Mononuclear cell (primary cell): ENCODE results near the gene RMP24.
"Not testable (repeated sequence)": the region's sequence is repeated elsewhere in the genome, so short reads cannot be mapped to it uniquely, and the experiment has no call there.

Experiments
- H3K27me3 ChIP-seq: 2 replicates; pipeline ENCODE4 v1.6.0; 2011; ENCODE audit warnings: low read length, control low read depth; ENCODE audit not compliant: insufficient read depth
- H3K4me1 ChIP-seq: 2 replicates; pipeline ENCODE4 v1.5.1; 2011; ENCODE audit warnings: mild to moderate bottlenecking, low read length, control low read depth; ENCODE audit not compliant: insufficient read depth
- H3K4me3 ChIP-seq: 2 replicates; pipeline ENCODE4 v1.5.1; 2011; ENCODE audit warnings: mild to moderate bottlenecking, low read length, moderate library complexity
- H3K9me3 ChIP-seq: 2 replicates; pipeline ENCODE4 v1.5.1; 2011; ENCODE audit warnings: low read depth, mild to moderate bottlenecking, control low read depth, low read length

RMP24 gene

DNA sequence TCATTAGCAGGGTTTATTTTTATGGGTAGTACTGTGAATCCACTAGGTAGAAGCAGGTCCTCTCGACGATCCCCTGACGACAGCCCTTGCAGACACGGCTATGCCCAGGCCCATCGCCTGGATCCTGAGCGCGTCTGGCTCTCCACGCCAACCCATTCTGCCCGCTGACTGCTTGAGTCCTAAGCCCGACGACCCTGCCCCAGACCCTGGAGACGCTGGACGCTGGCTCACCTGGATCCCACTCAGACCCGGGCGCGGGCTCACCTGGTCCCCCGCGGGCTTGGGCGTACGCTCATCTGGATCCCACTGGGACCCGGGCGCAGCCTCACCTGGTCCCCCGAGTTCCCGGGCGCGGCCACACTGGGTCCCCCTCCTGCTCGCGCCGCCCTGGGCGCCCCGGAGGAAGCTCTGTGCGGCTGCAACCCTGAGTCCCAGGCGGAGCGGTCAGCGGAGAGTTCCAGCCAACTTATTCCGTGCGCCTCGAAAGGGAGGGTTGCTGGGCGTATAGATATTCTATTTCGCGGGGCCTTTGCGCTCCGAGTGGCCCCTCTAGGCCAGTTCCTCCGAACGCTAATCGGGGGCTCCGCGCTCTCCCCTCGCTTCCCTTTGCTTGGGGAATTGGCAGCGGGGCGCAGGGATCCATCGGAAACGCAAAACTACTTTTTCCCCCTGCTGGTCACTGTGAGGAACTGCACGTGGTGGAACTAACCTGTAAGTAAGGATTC is 22.4 kb upstream of the RMP24 start:
- Histone ChIP-seq H3K4me1 (peaks cover 7% of the 10 kb centered on the region), H3K27me3 (peaks cover 11% of the 10 kb centered on the region), H3K9me3 (no peaks in the 10 kb centered on the region), H3K4me3 (peak overlapping the region; percentile 34)

DNA sequence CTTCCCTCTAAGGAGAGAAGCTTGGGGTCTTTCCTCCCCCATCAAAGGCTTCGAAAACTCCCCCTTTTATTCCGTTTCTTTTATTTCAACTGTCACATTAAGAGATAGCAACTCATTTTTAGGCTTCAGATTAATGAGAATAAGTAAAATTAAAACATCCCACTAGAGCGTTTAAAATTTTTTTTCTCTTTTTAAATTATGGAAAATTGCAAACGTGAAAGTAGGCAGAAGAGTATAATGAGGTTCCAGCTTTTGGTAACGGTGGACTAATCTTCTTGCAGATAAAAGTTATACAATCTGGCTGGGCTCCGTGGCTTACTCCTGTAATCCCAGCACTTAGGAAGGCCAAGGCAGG is 21.9 kb upstream of the RMP24 start:
- peaks cover 7% of the 10 kb centered on the region for H3K4me1 ChIP-seq

DNA sequence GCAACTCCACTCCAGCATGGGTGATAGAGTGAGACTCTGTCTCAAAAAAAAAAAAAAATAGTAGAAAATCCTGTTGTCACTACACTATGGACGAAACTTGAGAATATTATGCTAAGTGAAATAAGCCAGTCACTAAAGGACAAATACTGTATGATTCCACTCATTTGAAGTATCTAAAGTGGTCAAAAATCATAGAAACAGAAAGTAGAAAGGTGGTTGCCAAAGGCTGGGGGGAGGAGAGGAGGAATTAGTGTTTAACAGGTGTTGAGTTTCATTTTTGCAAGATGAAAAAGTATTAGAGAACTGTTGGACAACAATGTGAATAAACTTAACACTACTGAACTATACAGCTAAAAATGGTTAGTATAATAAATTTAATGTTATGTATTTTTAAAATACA is 18.8 kb upstream of the RMP24 start:
- Histone ChIP-seq H3K9me3 (no peaks in the 10 kb centered on the region), H3K4me1 (peaks cover 7% of the 10 kb centered on the region), H3K4me3 (no peak overlapping the region), H3K27me3 (peaks cover 11% of the 10 kb centered on the region)

More for the DNA sequence above, 21.9 kb upstream of the RMP24 start:
- H3K27me3 ChIP-seq: peaks cover 11% of the 10 kb centered on the region
- H3K9me3 ChIP-seq: no peaks in the 10 kb centered on the region
- H3K4me3 ChIP-seq: no peak overlapping the region

DNA sequence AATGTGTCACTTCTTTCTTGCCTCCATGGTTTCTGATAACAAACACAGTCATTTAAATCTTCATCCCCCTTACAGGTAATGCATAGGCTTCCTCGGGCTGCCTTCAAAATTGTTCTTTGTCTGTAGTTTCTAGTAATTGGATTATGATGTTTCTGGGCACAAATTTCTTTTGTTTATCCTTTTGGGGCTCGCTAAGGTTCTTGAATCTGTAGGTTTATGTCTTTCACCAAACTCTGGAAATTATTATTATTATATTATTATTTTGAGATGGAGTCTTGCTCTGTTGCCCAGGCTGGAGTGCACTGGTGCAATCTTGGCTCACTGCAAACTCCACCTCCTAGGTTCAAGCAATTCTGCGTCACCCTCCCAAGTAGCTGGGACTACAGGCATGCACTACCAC is 16.3 kb upstream of the RMP24 start:
- H3K4me1 ChIP-seq: no peaks in the 10 kb centered on the region
- no peaks in the 10 kb centered on the region for H3K9me3 ChIP-seq

DNA sequence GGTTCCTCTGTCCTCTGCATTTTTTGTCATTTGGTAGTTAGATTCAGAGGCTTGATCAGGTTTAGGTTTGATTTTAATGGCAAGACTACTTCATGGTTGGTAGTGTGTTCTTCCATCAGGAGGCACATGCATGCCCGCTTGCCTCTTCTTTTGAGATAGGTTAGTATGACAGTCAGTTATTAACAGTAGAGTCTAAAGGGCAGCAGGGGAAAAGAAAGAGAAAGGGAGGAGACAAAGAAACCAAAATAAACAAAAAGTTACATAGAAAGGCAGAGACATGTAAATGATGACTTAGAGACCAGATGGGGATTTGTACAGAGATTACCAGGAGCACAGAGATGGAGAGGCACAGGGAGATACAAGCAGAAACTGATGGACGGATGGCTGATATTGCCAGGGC is 10.2 kb upstream of the RMP24 start:
- no peak overlapping the region for H3K4me3 ChIP-seq
- no peaks in the 10 kb centered on the region for H3K27me3 ChIP-seq
- no peaks in the 10 kb centered on the region for H3K9me3 ChIP-seq

More for the DNA sequence above, 16.3 kb upstream of the RMP24 start:
- no peak overlapping the region for H3K4me3 ChIP-seq
- no peaks in the 10 kb centered on the region for H3K27me3 ChIP-seq

DNA sequence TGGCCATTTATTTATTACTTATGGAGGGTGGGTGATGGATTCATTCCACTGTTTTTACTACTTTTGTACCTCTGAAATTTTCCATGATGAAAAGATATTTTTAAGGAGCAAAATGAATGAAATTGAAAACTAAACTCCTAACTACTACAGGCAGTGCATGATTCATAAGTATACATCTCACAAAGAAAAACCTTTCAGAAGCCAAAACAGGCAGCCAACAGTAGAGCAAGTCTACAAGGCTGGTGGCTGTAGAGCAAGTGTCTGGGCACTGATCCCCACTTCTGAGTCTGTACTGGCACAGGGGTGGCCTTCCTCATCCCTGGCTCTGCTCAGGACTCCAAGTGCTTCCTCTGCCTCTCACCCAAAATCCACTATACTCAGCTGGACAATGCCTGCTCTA is 8.2 kb upstream of the RMP24 start:
- H3K4me3 ChIP-seq: no peak overlapping the region

More for the DNA sequence above, 10.2 kb upstream of the RMP24 start:
- no peaks in the 10 kb centered on the region for H3K4me1 ChIP-seq

DNA sequence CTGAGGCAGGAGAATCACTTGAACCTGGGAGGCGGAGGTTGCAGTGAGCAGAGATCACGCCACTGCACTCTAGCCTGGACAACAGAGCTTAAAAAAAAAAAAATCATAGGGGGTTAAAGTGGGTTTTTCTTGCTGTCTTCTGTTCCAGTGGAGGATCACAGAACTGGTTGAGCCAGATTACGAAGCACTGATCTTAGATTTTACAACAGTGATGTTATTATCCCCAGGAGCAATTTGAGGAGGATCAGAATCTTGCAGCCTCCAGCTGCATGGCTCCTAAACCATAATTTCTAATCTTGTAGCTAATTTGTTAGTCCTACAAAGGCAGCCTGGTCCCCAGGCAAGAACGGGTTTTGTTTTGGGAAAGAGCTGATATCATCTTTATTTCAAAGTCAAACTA is 4.6 kb upstream of the RMP24 start:
- not testable (repeated sequence) for H3K9me3 ChIP-seq, H3K4me3 ChIP-seq, H3K27me3 ChIP-seq
- peaks cover 22% of the 10 kb centered on the region for H3K4me1 ChIP-seq

More for the DNA sequence above, 8.2 kb upstream of the RMP24 start:
- H3K27me3 ChIP-seq: no peaks in the 10 kb centered on the region
- no peaks in the 10 kb centered on the region for H3K9me3 ChIP-seq
- H3K4me1 ChIP-seq: peaks cover 5% of the 10 kb centered on the region

DNA sequence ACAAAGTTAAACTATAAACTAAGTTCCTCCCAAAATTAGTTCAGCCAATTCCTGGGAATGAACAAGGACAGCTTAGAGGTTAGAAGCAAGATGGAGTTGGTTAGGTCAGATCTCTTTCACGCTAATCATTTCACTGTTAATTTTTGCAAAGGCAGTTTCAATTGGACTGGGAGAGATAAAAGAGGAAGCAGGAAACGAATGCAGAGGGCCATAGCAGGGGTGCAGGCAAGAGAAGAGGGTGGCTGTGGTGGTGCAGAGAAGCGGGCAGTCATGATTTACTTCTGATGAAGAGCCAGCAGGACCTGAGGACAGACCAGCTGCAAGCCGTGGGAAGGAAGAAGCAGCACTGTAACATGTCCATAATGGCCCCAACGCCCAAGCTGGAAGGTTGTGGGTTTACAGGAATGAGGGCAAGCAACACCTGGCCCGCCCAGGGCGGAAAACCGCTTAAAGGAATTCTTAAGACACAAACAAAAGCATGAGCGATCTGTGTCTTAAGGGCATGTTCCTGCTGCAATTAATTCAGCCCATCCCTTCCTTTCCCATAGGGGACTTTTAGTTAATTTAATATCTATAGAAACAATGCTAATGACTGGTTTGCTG is 4.1 kb upstream of the RMP24 start:
- Histone ChIP-seq H3K4me3 (no peak overlapping the region), H3K4me1 (peaks cover 27% of the 10 kb centered on the region), H3K27me3 (no peaks in the 10 kb centered on the region), H3K9me3 (no peaks in the 10 kb centered on the region)

DNA sequence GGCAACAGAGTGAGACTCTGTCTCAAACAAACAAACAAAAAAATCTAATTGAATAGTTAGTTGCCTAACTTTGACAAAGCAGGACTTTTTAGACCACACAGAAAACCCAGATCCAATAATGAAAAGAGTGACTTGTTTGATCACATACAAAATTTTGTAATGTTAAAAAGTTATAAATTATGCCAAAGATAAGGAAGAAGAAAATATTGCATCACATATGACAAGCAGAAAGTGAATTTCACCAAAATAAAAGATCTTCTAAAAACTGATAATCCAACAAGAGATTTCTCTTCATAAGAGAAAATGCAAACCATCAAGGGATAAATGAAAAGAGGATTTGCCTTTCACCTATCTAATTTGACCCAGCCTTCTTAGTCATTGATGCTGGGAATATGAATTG is 2.8 kb upstream of the RMP24 start:
- Histone ChIP-seq H3K4me1 (peaks cover 36% of the 10 kb centered on the region), H3K4me3 (no peak overlapping the region), H3K9me3 (no peaks in the 10 kb centered on the region), H3K27me3 (no peaks in the 10 kb centered on the region)

DNA sequence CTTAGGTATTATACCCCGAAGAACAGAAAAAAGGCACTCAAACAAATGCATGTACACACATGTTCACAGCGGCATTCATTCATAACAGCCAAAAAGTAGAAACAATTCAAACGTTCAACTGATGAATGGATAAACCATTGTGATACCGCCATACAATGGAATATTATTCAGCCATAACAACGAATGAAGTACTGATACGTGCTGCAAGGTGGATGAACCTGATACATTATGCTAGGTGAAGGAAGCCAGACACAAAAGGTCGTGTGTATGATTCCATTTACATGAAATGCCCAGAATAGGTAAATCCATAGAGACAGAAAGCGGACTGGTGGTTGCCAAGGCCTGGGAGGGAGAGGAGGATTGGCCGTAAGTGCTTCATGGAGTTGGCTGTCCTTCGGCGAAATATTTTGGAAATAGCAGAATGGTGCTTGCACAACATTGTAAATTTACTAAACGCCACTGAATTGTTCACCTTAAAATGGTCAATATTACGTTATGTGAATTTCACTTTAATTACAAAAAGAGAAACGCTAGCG is 750 bp upstream of the RMP24 start:
- no peaks in the 10 kb centered on the region for H3K27me3 ChIP-seq

DNA sequence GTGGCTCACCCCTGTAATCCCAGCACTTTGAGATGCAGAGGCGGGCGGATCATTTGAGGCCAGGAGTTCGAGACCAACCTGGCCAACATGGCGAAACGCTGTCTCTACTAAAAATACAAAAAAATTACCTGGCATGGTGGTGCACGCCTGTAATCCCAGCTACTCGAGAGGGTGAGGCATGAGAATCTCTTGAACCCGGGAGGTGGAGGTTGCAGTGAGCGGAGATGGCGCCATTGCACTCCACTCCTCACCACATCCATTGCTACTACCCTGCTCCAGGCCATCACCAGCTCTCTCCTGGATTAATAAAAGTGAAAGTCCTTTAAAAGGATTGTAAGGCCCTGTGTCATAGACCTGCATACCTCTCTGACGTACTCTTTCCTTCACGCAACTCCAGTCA is 1.2 kb downstream of the RMP24 start:
- no peak overlapping the region for H3K4me3 ChIP-seq
- peaks cover 31% of the 10 kb centered on the region for H3K4me1 ChIP-seq
- H3K27me3 ChIP-seq: no peaks in the 10 kb centered on the region
- H3K9me3 ChIP-seq: no peaks in the 10 kb centered on the region

More for the DNA sequence above, 750 bp upstream of the RMP24 start:
- no peaks in the 10 kb centered on the region for H3K9me3 ChIP-seq
- H3K4me3 ChIP-seq: peak overlapping the region; percentile 95
- H3K4me1 ChIP-seq: peaks cover 36% of the 10 kb centered on the region

DNA sequence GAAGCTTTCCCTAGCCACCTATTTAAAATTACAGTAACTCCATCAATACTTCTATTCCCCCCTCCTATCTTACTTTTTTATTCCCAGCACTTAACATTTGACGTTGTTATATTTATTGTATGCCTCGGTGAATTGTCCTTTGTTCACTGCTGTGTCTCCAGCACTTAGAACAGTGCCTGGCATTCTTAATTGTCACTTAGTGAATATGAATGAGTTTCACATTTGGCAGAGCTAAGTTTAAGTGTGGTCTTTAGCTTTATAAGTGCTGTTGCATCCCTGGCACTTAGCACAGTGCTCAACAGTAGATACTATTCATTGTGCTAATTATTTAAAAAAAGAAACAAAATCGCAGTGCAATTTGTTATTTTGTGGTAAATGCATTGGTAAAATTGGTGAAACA is 1.7 kb downstream of the RMP24 start:
- H3K4me3 ChIP-seq: no peak overlapping the region
- no peaks in the 10 kb centered on the region for H3K27me3 ChIP-seq
- no peaks in the 10 kb centered on the region for H3K9me3 ChIP-seq
- H3K4me1 ChIP-seq: peaks cover 31% of the 10 kb centered on the region

DNA sequence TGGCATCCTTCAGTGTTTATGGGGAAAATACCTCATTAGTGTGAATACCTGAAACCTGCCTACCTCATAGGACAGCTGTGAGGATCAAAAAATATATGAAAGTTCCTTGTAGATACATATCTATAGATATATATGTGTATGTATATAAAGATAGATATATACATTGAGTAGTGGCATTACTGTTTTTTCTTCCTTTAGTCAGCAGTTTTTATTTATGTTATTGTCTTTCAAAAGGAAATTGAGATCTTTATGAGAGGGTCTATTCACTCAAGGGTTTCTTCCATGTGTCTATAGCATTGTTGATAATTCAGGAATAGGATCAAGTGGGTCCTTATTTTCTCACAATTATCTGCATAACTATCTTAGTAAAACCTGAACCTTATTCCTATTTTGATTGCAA is 6.6 kb downstream of the RMP24 start:
- H3K9me3 ChIP-seq: no peaks in the 10 kb centered on the region
- H3K4me3 ChIP-seq: no peak overlapping the region
- peaks cover 1% of the 10 kb centered on the region for H3K4me1 ChIP-seq
- H3K27me3 ChIP-seq: no peaks in the 10 kb centered on the region

DNA sequence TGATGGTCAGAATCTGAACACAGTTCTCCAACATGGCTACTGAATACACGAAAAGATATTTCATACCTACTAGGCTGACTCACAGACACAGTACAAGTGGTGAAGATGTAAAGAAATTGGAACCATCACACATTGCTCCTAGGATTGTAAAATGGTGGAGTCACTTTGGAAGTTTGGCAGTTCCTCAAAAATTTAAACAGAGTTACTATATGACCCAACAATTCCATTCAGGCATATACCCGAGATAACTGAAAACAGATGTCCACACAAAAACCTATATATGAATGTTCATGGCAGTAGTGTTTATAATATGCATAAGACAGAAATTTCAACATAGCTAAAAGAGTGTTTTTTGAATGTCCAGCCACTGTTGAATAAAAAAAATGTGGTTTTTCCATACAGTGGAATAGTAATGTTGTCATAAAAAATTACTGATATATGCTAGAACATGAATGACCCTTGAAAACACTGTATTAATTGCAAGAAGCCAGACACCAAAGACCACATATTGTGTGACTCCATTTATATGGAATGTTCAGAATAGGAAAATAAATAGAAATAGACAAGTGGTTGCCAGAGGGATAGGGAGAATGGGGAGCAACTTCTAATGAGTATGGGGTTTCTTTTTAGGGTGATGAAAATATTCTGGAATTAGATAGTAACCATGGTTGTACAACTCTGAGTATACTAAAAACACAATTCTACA is 10.1 kb downstream of the RMP24 start:
- no peak overlapping the region for H3K4me3 ChIP-seq
- H3K4me1 ChIP-seq: peaks cover 6% of the 10 kb centered on the region
- H3K27me3 ChIP-seq: no peaks in the 10 kb centered on the region
- H3K9me3 ChIP-seq: no peaks in the 10 kb centered on the region

DNA sequence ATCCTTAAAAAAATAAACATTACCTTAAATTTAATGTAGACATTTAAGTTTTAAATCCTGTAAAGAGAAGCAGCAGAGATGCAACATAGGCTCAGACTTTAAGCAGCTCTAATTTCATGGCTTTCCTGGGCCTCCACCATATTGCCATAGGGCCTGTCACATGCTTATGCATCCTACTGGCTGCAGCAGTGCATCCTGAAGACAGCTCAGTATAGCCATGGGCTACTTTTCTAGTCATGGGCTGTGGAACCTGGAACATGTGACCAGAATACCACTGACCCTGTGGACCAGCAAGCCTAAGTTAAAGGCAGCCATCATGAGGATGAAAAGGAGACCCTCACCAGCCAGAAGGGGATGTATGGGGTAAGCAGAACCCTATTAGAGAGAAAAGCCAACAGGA is 10.7 kb downstream of the RMP24 start:
- Histone ChIP-seq H3K9me3 (no peaks in the 10 kb centered on the region), H3K4me1 (peaks cover 6% of the 10 kb centered on the region), H3K4me3 (no peak overlapping the region), H3K27me3 (no peaks in the 10 kb centered on the region)
